ENCODE data around the gene ABHD16B.
"Not testable (repeated sequence)": the region's sequence is repeated elsewhere in the genome, so short reads cannot be mapped to it uniquely, and the experiment has no call there.

ABHD16B gene

DNA sequence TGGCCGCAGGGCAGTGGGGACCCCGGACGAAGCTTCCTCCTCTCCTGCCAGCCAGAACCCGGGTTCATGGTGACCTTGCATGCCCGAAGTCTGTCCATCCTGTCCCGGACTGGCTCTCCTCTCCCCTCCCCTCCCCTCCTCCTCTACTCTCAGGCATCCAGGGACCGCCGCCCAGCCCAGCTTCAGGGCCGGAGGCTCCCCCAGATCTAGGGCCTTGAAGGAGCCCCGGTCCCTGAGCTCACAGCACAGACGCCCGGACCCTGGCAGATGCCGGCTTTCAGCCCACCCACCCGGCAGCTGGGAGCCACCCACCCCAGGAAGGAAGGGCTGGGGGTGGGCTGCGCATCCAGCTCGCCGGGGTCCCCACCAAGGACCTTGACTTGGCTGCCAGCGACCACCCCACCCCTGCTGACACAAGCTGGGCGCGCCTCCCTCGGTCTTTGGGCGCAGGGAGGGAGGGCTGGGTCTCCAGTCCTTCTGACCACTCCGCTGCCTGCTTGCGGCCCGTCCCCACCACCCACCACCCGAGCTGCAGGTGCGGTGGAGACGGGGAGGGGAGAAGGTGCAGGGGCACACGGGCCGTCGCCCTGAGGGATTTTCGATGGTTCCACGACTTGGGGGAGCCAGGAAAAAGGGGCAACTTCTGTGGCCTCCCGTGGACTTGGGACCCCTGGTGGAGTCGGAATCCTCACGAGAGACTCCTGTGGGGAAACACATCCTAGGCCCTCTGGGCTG, 5.8 kb upstream of the ABHD16B start:
- no peak for DNase-seq (ENCODE audit: low read depth in 2 of 2)

DNA sequence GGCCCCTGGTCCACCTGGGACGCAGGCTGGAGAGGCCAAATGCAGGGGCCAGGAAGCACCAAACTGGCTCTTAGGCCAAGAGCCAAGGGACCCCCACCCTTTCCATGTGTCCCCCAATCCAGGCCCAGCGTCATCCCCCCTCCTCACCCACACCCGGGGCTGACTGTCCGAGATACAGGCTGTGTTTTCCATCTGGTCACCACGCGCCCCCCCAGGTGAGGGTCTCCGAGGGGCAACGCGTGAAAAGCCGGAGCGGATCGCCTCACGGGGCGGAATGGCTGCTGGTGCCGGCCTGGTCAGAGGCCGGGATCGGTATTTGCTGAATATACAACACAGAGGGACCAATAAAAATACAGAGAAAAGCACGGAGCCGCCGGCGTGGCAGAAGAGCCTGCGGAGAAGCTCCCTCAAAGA, 5.2 kb upstream of the ABHD16B start:
- DNase-seq (ENCODE audit: low read depth in 2 of 2) = no peak

DNA sequence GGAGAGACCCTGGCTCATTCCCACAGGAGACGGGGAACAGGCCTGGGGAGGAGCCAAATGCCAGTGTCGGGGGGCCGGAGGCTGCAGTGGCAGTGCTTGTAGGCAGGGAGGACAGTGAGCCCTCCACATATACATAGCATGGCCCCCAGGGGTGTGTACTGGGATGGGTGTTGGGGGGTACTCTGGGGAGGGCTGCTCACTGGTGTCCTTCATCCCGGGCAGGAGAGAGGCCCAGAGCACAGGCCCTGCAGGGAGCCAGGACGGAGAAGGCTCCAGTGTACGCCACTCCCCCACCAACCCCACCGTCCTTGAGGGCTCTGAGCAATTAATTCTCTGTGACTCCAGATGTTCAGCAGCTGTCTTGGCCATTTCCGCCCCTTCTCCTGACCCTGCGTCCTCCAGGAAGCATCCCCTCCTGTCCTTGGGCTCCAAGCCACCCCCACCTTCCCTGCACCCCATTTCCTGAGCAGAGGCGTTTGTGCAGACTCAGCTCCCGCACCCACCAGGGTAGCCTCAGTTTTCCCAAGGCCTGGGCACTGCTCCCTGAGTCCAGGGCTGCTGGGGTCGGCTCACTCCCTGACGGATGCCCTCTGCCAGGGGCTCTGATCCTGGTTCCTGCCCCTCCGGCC, 3.4 kb upstream of the ABHD16B start:
- no peak for DNase-seq (ENCODE audit: low read depth in 2 of 2)

DNA sequence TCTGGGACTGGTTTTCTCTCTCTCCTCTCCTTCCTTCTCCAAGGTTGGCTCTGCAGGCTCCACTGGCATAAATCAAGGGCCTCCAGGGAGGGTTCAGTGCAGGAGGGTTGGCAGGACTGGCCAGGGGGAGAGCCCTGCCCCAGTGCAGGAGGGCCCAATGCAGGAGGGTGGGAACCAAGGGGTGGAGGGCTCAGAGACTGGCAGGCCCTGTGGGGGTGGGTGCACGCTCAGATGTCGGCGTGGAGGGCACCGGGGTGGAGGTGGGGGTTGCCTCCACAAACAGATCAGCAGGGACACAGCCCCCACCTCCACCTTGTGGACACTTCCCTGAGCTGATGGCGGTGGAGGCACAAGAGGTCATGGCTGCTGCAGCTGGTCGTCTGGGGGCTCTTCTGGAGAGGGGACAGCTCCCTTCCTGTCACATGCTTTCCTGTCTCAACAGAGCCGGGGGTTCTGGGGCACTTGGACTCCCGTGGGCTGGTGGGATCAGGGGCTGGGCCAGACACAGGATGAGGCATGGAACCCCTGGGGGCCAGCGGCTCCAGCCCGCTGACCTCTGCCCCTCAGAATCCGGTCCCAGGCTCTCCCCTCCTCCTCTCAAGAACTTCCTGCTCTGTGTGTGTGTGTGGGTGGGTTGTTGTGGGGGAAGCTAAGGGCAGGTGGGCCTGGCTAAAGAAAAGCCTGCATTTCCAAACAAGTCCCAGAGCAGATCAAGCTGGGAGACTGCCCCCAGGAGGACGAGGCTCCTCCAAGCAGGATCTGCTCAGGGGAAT, 2.7 kb upstream of the ABHD16B start:
- DNase-seq (ENCODE audit: low read depth in 2 of 2) = no peak

DNA sequence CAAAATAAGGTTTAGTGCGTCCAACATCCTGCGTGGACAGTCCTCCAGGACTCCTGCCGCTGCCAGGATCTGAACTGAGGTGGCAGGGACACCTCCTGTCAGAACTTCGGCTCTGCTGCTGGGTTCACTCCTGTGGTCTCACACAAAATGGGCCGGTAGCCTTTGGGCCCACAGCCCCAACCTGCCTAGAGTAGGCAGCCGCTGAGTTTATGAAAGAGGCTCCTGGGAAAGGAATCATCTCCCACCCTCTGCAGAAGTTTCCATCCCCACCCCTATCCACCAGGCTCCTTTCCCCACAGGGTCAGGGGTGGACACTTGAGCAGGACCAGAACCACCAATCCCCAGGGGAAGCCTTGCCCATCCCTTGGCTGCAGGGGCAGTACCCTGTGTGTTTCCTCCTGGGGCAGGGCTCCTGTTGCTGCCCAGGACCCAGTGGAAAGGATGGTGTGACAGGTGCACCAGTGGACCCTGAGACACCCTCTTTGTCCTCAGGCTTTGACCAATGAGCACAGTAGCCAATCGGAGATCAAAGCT, 2.1 kb upstream of the ABHD16B start:
- no peak for DNase-seq (ENCODE audit: low read depth in 2 of 2)

DNA sequence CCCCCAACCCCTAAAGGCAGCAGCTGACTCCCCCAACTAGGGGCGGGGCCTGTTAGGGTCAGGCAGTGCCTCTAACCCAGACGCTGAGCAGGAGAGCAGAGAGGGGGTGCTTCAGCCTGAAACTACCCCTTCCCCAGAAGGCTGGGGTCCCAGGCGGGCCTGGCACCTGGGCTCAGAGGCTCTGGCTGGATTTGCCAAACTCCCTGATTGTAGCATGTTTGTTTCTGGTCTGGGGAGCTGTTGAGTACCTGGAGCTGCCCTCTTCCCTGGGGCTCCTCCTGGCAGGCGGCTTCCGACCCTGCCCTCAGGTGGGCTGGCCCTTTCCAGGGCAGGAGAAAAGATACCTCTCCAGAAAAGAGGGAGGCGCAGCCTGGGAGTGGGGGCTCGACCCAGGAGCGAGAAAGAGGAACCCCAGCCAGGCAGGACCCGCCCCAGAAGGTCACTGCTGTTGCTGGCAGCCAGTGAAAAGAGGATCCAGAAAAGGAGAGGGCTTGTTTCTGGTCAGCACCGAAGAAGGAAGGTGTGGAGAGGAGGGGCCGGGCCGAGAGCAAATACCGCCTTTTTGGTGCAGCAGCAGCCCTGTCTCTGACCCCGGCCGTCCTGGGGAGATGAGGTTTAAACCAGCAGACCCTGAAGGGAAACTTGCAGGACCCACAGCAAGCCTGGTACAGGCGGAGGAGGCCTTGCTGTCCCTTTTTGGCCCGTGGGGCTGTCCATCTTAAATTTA, 810 bp upstream of the ABHD16B start:
- no peak for DNase-seq (ENCODE audit: low read depth in 2 of 2)

DNA sequence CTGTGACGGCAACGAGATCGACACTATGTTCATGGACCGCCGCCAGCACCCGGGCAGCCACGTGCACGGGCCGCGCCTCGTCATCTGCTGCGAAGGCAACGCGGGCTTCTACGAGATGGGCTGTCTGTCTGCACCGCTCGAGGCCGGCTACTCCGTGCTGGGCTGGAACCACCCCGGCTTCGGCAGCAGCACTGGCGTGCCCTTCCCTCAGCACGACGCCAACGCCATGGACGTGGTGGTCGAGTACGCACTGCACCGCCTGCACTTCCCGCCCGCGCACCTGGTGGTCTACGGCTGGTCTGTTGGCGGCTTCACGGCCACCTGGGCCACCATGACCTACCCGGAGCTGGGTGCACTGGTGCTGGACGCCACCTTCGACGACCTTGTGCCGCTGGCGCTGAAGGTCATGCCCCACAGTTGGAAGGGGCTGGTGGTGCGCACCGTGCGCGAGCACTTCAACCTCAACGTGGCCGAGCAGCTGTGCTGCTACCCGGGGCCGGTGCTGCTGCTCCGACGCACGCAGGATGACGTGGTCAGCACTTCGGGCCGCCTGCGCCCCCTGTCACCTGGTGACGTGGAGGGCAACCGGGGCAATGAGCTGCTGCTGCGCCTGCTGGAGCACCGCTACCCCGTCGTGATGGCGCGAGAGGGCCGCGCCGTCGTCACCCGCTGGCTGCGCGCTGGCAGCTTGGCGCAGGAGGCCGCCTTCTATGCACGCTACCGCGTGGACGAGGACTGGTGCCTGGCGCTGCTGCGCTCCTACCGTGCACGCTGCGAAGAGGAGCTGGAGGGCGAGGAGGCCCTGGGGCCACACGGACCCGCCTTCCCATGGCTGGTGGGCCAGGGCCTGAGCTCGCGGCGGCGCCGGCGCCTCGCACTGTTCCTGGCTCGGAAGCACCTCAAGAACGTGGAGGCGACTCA, 943 bp downstream of the ABHD16B start:
- no peak for DNase-seq (ENCODE audit: low read depth in 2 of 2)

DNA sequence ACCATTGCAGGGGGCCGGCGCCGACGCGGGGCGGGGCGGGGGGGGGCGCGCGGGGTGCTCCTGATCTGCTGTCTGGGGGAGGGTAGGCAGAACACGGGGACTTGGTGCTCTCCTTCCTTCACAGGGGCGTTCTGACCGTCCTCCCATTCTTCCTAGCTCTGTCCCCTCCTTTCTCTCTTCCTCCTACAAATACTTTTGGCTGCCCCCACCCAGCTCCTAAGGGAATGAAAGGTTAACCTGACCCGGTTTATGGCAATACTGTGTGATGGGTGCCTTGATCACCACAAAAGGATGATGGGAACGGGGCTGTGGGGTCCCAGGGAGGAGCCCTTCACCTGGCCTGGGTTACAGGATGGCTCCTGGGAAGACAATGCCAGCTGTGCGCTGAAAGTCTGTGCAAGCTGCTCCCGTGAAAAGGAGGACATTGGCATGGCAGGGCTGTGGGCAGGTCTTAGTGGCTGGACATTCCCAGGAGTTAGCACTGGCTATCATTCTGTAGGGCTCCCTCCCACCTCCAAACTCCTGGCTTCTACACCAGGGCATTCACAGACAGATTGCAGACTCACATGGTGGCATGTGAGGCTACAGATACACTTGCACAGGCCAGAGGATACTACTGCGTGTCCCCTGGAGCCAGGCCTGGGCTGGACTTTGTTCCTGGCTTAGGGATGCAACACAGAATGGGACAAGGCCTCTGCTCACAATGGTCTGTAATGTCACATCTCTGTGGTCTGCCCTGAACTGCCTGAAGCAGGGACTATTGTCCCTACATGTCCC, 1.9 kb downstream of the ABHD16B start:
- DNase-seq (ENCODE audit: low read depth in 2 of 2) = no peak

DNA sequence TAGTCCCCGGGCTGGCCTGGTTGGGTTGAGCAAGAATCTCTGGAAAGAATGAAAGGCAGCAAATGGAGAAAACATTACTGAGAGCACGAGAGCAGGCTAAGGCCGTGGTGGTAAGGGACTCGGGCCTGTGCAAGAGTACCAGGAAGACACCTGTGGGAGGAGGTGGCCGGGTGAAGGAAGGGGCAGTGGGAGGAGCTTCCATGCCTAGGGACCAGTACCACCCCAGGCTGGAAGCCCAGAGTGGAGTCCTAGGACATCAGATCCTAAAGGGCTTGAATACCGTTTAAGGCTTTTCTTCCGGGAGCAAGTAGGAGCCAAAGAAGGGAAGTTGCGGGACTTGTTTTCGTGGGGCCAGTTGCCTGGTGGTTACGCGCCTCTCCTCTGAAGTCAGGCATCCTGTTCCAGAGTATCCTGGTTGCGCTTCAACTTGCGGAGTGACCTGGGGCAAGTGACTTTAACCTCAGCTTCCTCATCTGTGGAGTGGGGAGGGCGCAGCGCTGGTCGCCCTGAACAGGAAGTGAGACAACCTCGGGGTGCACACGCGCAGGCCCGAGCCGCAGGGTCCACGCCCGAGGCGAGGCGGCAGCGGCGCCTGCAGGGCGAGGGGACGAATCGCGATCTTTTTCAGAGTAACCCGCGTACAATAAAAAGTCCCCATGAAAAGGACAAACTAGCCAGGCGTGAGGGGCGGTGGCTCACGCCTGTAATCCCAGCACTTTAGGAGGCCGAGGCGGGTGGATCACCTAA, 2.7 kb downstream of the ABHD16B start:
- DNase-seq (ENCODE audit: low read depth in 2 of 2) = peak; percentile 54 to 64

DNA sequence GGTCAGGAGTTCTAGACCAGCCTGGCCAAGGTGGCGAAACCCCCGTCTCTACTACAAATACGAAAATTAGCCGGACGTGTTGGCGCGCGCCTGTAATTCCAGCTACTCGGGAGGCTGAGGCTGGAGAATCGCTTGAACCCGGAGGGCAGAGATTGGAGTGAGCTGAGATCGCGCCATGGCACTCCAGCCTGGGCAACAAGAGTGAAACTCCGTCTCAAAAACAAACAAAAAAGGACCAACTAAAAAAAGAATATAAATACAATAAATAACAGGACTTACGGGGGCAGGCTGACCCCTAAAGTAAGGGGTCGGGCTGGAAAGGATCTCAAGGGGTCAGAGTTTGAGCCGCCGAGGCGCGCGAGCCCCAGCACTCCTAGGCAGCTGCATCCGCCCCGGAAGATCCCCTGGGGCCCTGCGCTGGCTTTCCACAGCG, 3.3 kb downstream of the ABHD16B start:
- no peak for DNase-seq (ENCODE audit: low read depth in 2 of 2)

DNA sequence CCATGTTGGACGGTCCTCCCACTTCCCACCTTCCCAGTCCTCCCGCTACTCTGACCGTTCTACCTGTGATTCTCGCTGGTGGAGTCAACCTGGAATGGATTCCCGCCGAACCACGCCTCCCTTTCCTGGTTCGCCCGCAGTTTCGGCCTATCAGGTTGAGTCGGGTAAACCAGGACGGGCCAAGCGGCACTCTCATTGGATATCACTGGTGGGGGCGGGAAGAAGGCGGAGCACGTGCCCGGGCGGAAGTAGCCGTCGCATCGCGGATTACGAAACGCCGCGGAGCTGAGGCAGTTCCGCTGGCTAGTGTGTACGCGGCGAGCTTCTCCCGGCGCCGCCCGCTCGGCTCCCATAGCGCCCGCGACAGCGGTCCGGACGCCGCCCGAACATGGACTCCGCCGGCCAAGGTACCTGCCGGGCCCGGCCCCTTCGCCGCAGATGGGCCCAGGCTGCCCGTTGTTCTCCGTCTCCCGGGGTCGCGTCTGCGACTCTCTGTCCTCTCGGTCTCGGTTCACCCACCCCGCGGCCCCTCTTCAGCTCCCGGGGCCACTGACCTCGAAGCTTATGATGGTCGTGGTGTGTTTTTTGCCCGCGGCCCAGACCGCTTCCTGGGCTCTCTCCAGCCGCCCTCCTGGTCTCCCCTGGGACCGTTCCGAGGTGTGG, 3.8 kb downstream of the ABHD16B start, which contains the start of gene TPD52L2:
Gene TPD52L2 (plus strand): TSS at position 293 of the 663 bp plus-strand sequence. CDS start 96 bp downstream, at position 389.
- DNase-seq (ENCODE audit: low read depth in 2 of 2) = peak; percentile 94

DNA sequence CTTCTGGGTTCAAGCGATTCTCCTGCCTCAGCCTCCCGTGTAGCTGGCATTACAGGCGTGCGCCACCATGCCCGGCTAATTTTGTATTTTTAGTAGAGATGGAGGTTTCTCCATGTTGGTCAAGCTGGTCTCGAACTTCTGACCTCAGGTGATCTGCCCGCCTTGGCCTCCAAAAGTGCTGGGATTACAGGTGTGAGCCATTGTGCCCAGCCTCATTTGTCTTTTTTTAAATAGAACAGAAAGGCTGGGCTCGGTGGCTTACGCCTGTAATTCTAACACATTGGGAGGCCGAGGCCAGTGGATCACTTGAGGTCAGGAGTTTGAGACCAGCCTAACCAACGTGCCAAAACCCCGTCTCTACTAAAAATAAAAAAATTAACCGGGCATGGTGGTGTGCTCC, 5.7 kb downstream of the ABHD16B start:
- DNase-seq (ENCODE audit: low read depth in 2 of 2) = not testable (repeated sequence)

DNA sequence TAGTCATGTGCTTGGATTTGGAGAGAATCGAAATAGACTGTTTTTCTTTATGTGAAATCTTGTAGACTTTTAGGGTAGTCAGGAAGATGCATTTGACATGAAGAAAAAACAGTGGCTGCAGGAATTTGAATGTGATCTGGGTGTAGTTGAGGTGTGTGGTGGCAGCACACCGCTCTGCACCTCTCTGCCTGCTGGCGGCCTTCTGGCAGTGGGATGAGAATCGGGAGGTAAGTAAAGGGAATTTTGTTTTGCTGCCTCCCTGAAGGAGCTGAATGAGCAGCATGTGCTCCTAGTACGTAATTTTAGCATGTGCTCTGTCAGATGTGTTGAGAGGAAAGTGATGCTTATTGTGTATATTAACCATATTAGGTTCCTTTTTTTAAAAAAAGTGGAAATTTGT, 7.0 kb downstream of the ABHD16B start:
- DNase-seq (ENCODE audit: low read depth in 2 of 2) = no peak

DNA sequence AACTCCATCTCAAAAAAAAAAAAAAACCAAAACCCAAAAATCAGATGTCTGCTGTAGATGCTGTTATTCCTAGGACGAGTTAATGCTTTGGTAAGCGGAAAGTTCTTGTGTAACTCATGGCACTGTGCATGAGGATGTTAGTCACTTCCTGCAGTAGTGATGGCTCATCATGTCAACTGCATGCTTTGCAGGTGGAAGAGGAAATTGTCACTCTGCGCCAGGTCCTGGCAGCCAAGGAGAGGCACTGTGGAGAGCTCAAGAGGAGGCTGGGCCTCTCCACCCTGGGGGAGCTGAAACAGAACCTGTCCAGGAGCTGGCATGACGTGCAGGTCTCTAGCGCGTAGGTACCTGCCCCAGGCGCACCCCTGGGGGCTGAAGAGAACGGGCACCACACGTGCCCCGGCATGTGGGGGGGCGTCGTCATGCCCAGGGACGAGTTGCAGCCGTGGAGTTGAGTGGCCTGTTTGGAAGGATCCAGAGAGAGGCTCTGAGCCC, 12.2 kb downstream of the ABHD16B start:
- DNase-seq (ENCODE audit: low read depth in 2 of 2) = no peak

DNA sequence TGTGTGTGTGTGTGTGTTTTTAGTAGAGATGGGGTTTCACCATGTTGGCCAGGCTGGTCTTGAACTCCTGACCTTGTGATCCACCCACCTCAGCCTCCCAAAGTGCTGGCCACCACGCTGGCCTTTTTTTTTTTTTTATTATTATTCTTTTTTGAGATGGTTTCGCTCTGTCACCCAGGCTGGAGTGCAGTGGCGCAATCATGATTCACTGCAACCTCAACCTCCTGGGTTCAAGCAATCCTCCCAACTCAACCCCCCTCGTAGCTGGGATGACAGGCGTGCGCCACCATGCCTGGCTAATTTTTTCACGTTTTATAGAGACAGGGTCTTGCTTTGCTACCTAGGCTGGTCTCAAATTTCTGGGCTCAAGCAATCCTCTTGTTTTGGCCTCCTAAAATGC, 12.9 kb downstream of the ABHD16B start:
- not testable (repeated sequence) for DNase-seq (ENCODE audit: low read depth in 2 of 2)

DNA sequence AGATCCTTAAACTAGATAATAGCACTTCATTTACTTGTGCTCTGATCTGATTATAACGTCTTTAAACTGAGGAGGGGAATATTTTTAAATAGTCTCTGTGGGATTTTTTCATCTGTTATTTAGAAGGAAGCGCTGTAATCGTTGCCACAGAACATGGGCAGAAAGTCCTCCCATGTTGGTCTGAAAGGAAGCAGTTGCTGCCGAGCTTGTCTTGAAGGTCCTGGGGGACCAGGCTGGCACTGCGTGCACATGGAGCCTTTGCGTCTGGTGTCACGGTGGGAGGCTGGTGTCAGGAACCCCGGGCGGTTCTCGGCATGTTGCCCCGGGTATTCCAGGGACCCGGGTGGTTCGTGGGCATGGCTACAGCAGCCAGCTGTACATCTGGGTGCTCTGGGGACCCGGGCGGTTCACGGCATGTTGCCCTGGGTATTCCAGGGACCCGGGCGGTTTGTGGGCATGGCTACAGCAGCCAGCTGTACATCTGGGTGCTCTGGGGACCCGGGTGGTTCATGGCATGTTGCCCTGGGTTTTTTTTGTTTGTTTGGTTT, 15.3 kb downstream of the ABHD16B start:
- DNase-seq (ENCODE audit: low read depth in 2 of 2) = no peak

DNA sequence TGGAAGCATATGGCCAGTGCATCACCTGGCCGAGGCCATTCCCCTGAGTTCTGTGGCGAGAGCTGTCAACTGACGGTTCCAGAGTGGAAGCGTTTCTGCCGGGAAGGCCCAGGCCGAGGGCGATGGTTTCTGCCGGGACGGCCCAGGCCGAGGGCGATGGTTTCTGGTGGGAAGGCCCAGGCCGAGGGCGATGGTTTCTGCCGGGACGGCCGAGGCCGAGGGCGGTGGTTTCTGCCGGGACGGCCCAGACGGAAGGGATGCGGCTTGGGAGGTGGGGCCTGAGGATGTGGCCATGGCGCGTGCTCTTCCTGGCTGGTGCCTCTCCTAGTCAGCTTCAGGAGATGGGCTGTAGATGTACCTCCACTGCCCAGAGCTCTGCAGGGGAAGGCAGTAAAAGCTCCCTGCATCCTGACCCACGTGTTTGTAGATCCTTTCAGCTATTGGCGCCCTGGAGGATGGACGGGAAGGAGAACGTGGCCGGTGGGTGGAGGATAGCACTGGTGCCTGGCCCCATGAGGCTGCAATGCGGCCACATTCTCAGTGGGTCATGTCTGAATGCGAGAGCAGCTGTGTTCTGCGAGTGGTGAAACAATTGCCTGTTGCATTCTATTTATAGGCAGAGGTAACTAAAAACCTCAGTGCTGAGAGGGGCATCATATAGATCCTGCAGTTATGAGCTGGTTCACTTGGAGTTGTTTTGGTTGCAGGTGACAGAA, 16.6 kb downstream of the ABHD16B start:
- DNase-seq (ENCODE audit: low read depth in 2 of 2) = no peak

Data from stimulated activated CD4-positive, alpha-beta T cell treated with anti-CD3 and anti-CD28 coated beads, Interleukin-1b, Interleukin-23, amount 100 ng/mL, for 4 hours (primary cell).